ENCODE results near the gene MED17. TPM values are rescaled to one million over a fixed set of nuclear protein-coding genes. Genes with fewer than 3 reads are reported as not detected.
A peak's percentile ranks its signal among the peaks of the same experiment; 100 is the strongest.

The MED17 gene
- total RNA-seq, 2 experiments from 2014 or later: 23.0 to 33.3 TPM

GRCh38 chr11:93861808-93862207 is 77.7 kb downstream of the MED17 start:
- DNase-seq (ENCODE audit: low spot score): peak; percentile 24
- intact Hi-C loops (cut with micrococcal nuclease; ENCODE audit: unreplicated experiment): no loop called here
- Histone ChIP-seq H4K20me1 (ENCODE audit: insufficient read depth, low read length) (no peaks in the 10 kb centered on the region), H2AFZ (ENCODE audit: low read length) (peak overlapping the region; percentile 49), H3K9me3 (ENCODE audit: low read length) (no peaks in the 10 kb centered on the region), H3K9me2 (ENCODE audit: insufficient read depth, low read length) (no peaks in the 10 kb centered on the region), H3K79me2 (ENCODE audit: insufficient read depth, low read depth, low read length) (no peaks in the 10 kb centered on the region), H3K27ac (ENCODE audit: low read depth, low read length, poor library complexity, severe bottlenecking) (no peak overlapping the region), H3K4me3 (ENCODE audit: low read depth, low read length, poor library complexity, severe bottlenecking) (no peak overlapping the region), H3K4me1 (ENCODE audit: insufficient read depth, low read length, poor library complexity, severe bottlenecking) (peaks cover 5% of the 10 kb centered on the region), H3K4me2 (ENCODE audit: low read length) (no peak overlapping the region), H3K36me3 (ENCODE audit: insufficient read depth, low read length) (no peaks in the 10 kb centered on the region)
- no TSS peak for BruUV-seq (replicated peaks)
- ChIA-PET POLR2A (no interaction called here), CTCF (ENCODE audit: unreplicated experiment) (no interaction called here)
- TF ChIP-seq EZH2phosphoT487 (IDR thresholded peaks at IDR 0.05; ENCODE audit: borderline replicate concordance, low read depth, low read length): no peak
- no peak for TF ChIP-seq CTCF (conservative IDR thresholded peaks at IDR 0.05; ENCODE audit: low read length)

Small RNAs within 50 kb of the gene (small RNA-seq; reads per million reads assigned to genes)
- gene RF00019 (not detected), gene SNORA40 (not detected)

Other genes starting within 250 kb of the MED17 start
- gene SMCO4, start 240.9 kb upstream of the MED17 start, total RNA-seq (2014; rRNA removed; shearing (Covaris generic)): 36.1 and 44.7 TPM in 2 replicates
- gene SMCO4, start 240.9 kb upstream of the MED17 start, total RNA-seq (2022): 44.1 and 52.4 TPM in 2 replicates
- 38.9 and 43.4 TPM in 2 replicates for gene CEP295, start 122.6 kb upstream of the MED17 start, total RNA-seq (2014; rRNA removed; shearing (Covaris generic))
- 34.8 and 38.0 TPM in 2 replicates for gene CEP295, start 122.6 kb upstream of the MED17 start, total RNA-seq (2022)
- 201 and 206 TPM in 2 replicates for gene TAF1D, start 42.8 kb upstream of the MED17 start, total RNA-seq (2014; rRNA removed; shearing (Covaris generic))
- 276 and 285 TPM in 2 replicates for gene TAF1D, start 42.8 kb upstream of the MED17 start, total RNA-seq (2022)
- 25.8 and 29.5 TPM in 2 replicates for gene C11orf54, start 42.6 kb upstream of the MED17 start, total RNA-seq (2014; rRNA removed; shearing (Covaris generic))
- 35.5 and 42.7 TPM in 2 replicates for gene C11orf54, start 42.6 kb upstream of the MED17 start, total RNA-seq (2022)
- not detected in 2 replicates for gene VSTM5, start 66.3 kb downstream of the MED17 start, total RNA-seq (2014; rRNA removed; shearing (Covaris generic))
- gene VSTM5, start 66.3 kb downstream of the MED17 start, total RNA-seq (2022): not detected in 2 replicates
- gene HEPHL1, start 237.1 kb downstream of the MED17 start, total RNA-seq (2014; rRNA removed; shearing (Covaris generic)): not detected in 2 replicates
- gene HEPHL1, start 237.1 kb downstream of the MED17 start, total RNA-seq (2022): not detected in 2 replicates